ENCODE results near the gene MBNL2. TPM values are rescaled to one million over a fixed set of nuclear protein-coding genes. Genes with fewer than 3 reads are reported as not detected.

MBNL2 gene
- total and polyA plus RNA-seq, 2 experiments from 2014 or later: 46.7 to 79.5 TPM

- H3F3A ChIP-seq (ENCODE audit: insufficient read depth): peaks cover 18% of the 10 kb centered on the region
- H4K20me1 ChIP-seq (ENCODE audit: insufficient read depth): no peaks in the 10 kb centered on the region
- no peaks in the 10 kb centered on the region for H3K9me2 ChIP-seq (ENCODE audit: insufficient read depth)
- WGBS, 2 experiments (ENCODE audit: low coverage in 1 of 2, low lambda C conversion rate in 2 of 2, missing lambda C conversion rate in 2 of 2): 30 to 34% methylated on average over 5 of the region's 5 CpGs
- in situ Hi-C loops (cut with MboI): loop anchor here (5.0 to 10.0 kb wide), 3 partner anchors 132 to 310 kb away; no protein-coding TSS in a partner anchor
- TF ChIP-seq EZH2phosphoT487 (IDR thresholded peaks at IDR 0.05; ENCODE audit: insufficient read depth, low read depth): no peak
- TF ChIP-seq EZH2 (IDR thresholded peaks at IDR 0.05; ENCODE audit: insufficient read depth, poor library complexity, severe bottlenecking): no peak
- H3K4me1 ChIP-seq (ENCODE audit: insufficient read depth): peaks cover 12% of the 10 kb centered on the region
- peaks cover 51% of the 10 kb centered on the region for H3K79me2 ChIP-seq (ENCODE audit: insufficient read depth)
- no peak overlapping the region for H2AFZ ChIP-seq
- H3K27ac ChIP-seq: no peak overlapping the region
- no peaks in the 10 kb centered on the region for H3K27me3 ChIP-seq (replicated peaks; ENCODE audit: insufficient read depth)
- no peak overlapping the region for H3K9ac ChIP-seq
- no peaks in the 10 kb centered on the region for H3K9me3 ChIP-seq (ENCODE audit: low read depth)
- DNase-seq: peak; percentile 76
- no peak overlapping the region for H3K4me3 ChIP-seq
- H3K36me3 ChIP-seq (ENCODE audit: low read depth): peaks cover 11% of the 10 kb centered on the region; the same call in 1 of the 2 replicates
- no peak overlapping the region for H3K4me2 ChIP-seq (ENCODE audit: unreplicated experiment)
These were observed 122.4 kb downstream of the MBNL2 start for GRCh38 chr13:97344265-97345175.

DNA sequence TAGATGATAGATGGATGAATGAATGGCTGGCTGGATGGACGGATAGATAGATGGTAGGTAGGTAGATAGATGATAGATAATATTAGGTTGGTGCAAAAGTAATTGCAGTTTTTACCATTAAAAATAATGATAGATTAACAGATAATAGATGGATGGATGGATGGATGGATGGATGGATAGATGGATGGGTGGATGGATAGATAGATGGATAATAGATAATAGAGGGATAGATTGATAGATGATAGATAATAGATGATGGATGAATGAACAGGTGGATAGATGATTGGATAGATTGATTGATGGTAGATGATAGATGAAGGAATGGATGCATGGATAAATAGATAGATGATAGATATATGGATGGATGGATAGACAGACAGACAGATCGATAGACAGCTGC, 124.0 kb downstream of the MBNL2 start:
- in situ Hi-C loops (cut with MboI): loop anchor here (5.0 to 10.0 kb wide), 3 partner anchors 134 to 311 kb away; no protein-coding TSS in a partner anchor
- 94 to 96% methylated on average over 2 of the region's 2 CpGs for WGBS, 2 experiments (ENCODE audit: low coverage in 1 of 2, low lambda C conversion rate in 2 of 2, missing lambda C conversion rate in 2 of 2)

DNA sequence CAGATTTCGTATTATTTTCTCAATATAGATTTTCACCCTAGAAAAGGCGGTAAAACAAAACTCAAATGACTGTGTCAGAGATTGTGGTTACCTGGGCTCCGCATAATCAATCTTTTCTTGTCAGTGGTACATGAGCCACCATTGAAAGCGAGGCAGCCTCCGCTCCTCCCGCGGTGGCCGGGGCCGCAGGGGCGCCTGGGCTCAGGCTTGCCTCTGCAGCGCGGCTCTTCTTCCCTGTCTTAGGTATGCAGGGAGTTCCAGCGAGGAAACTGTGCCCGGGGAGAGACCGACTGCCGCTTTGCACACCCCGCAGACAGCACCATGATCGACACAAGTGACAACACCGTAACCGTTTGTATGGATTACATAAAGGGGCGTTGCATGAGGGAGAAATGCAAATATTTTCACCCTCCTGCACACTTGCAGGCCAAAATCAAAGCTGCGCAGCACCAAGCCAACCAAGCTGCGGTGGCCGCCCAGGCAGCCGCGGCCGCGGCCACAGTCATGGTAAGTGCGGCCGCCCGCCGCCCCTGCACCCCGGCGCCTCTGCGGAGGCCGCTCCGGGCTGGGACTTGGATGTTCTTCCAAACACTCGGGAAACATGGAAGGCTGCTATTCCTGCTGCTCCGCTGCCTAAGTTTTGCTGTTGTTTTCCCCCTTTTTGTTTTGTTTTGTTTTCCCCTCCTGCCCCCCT, 124.6 kb downstream of the MBNL2 start:
- no peaks in the 10 kb centered on the region for H4K20me1 ChIP-seq (ENCODE audit: insufficient read depth)
- H3K27ac ChIP-seq: no peak overlapping the region
- H3K4me1 ChIP-seq (ENCODE audit: insufficient read depth): no peaks in the 10 kb centered on the region
- H3K9me2 ChIP-seq (ENCODE audit: insufficient read depth): no peaks in the 10 kb centered on the region
- in situ Hi-C loops (cut with MboI): loop anchor here (5.0 to 10.0 kb wide), 3 partner anchors 134 to 312 kb away; no protein-coding TSS in a partner anchor
- H3K9me3 ChIP-seq (ENCODE audit: low read depth): no peaks in the 10 kb centered on the region
- peaks cover 27% of the 10 kb centered on the region; the same call in 1 of the 2 replicates for H3K36me3 ChIP-seq (ENCODE audit: low read depth)
- no peaks in the 10 kb centered on the region for H3K27me3 ChIP-seq (replicated peaks; ENCODE audit: insufficient read depth)
- TF ChIP-seq EZH2 (IDR thresholded peaks at IDR 0.05; ENCODE audit: insufficient read depth, poor library complexity, severe bottlenecking) (no peak), EZH2phosphoT487 (IDR thresholded peaks at IDR 0.05; ENCODE audit: insufficient read depth, low read depth) (no peak)
- no peak overlapping the region for H3K4me2 ChIP-seq (ENCODE audit: unreplicated experiment)
- peaks cover 10% of the 10 kb centered on the region; the same call in 1 of the 2 replicates for H3F3A ChIP-seq (ENCODE audit: insufficient read depth)
- H3K79me2 ChIP-seq (ENCODE audit: insufficient read depth): peaks cover 39% of the 10 kb centered on the region
- no peak for DNase-seq
- 92 to 93% methylated on average over 38 to 39 of the region's 39 CpGs for WGBS, 2 experiments (ENCODE audit: low coverage in 1 of 2, low lambda C conversion rate in 2 of 2, missing lambda C conversion rate in 2 of 2)
- H2AFZ ChIP-seq: no peak overlapping the region
- H3K4me3 ChIP-seq: no peak overlapping the region
- H3K9ac ChIP-seq: no peak overlapping the region

More for the DNA sequence above, 124.0 kb downstream of the MBNL2 start:
- no peak overlapping the region for H3K9ac ChIP-seq
- no peaks in the 10 kb centered on the region for H3K27me3 ChIP-seq (replicated peaks; ENCODE audit: insufficient read depth)
- H2AFZ ChIP-seq: no peak overlapping the region
- peaks cover 12% of the 10 kb centered on the region; the same call in 1 of the 2 replicates for H3F3A ChIP-seq (ENCODE audit: insufficient read depth)
- peaks cover 41% of the 10 kb centered on the region for H3K79me2 ChIP-seq (ENCODE audit: insufficient read depth)
- no peak overlapping the region for H3K4me2 ChIP-seq (ENCODE audit: unreplicated experiment)
- no peak overlapping the region for H3K4me3 ChIP-seq
- TF ChIP-seq EZH2 (IDR thresholded peaks at IDR 0.05; ENCODE audit: insufficient read depth, poor library complexity, severe bottlenecking): no peak
- TF ChIP-seq EZH2phosphoT487 (IDR thresholded peaks at IDR 0.05; ENCODE audit: insufficient read depth, low read depth): no peak
- H3K4me1 ChIP-seq (ENCODE audit: insufficient read depth): no peaks in the 10 kb centered on the region
- H4K20me1 ChIP-seq (ENCODE audit: insufficient read depth): no peaks in the 10 kb centered on the region
- no peak for DNase-seq
- H3K36me3 ChIP-seq (ENCODE audit: low read depth): peaks cover 22% of the 10 kb centered on the region; the same call in 1 of the 2 replicates
- no peaks in the 10 kb centered on the region for H3K9me2 ChIP-seq (ENCODE audit: insufficient read depth)
- no peaks in the 10 kb centered on the region for H3K9me3 ChIP-seq (ENCODE audit: low read depth)
- H3K27ac ChIP-seq: no peak overlapping the region

DNA sequence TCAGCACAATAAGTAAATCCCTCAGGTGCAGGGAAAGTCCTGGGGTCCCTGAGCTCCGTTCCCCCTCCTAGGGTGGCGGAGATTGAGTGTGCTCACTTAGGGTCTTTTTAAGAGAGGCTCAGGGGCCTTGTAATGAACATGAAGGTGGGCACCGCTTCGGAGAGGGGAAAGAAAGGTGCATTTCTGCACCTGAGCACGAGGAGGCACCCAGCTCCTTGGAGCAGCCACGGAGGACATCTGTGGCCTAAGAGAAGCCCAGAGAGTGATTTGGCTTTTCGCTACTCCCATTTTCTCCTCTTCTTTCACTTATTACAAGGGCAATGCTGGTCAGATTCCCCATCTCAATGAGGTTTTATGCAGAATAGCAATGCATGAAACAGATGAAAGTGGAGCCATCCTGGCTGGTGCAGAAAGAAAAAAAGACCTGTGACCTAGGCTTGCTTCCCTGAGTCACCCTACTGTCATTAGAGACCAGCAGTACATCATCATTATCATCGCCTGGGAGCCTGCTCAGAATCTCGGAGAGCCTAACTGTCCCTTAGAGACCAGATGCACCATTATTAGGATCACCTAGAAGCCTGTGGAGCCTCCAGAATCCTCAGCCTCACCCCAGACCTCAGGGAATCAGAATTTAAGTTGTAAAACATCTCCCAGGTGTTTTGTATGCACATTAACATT, 125.3 kb downstream of the MBNL2 start:
- no peaks in the 10 kb centered on the region for H3K27me3 ChIP-seq (replicated peaks; ENCODE audit: insufficient read depth)
- no peaks in the 10 kb centered on the region for H4K20me1 ChIP-seq (ENCODE audit: insufficient read depth)
- no peak for DNase-seq
- no peaks in the 10 kb centered on the region for H3K9me3 ChIP-seq (ENCODE audit: low read depth)
- TF ChIP-seq EZH2phosphoT487 (IDR thresholded peaks at IDR 0.05; ENCODE audit: insufficient read depth, low read depth): no peak
- no peak for TF ChIP-seq EZH2 (IDR thresholded peaks at IDR 0.05; ENCODE audit: insufficient read depth, poor library complexity, severe bottlenecking)
- H3K4me2 ChIP-seq (ENCODE audit: unreplicated experiment): no peak overlapping the region
- in situ Hi-C loops (cut with MboI): loop anchor here (5.0 to 10.0 kb wide), 3 partner anchors 135 to 313 kb away; no protein-coding TSS in a partner anchor
- no peaks in the 10 kb centered on the region for H3K4me1 ChIP-seq (ENCODE audit: insufficient read depth)
- H3K9me2 ChIP-seq (ENCODE audit: insufficient read depth): no peaks in the 10 kb centered on the region
- no peak overlapping the region for H3K4me3 ChIP-seq
- peaks cover 33% of the 10 kb centered on the region for H3K79me2 ChIP-seq (ENCODE audit: insufficient read depth)
- no peak overlapping the region for H3K27ac ChIP-seq
- 77 to 81% methylated on average over 9 of the region's 9 CpGs for WGBS, 2 experiments (ENCODE audit: low coverage in 1 of 2, low lambda C conversion rate in 2 of 2, missing lambda C conversion rate in 2 of 2)
- H3F3A ChIP-seq (ENCODE audit: insufficient read depth): 0 out of 2 replicates have a peak, but pooled peaks cover 4% of the 10 kb centered on the region
- H3K9ac ChIP-seq: no peak overlapping the region
- H3K36me3 ChIP-seq (ENCODE audit: low read depth): peaks cover 31% of the 10 kb centered on the region; the same call in 1 of the 2 replicates
- no peak overlapping the region for H2AFZ ChIP-seq
